Sigmoid colon (tissue), 4 donors: ENCODE measurements around the gene EIF3A.

Source experiments
- EP300 ChIP-seq, 4 donors: sonication (generic); formaldehyde crosslinking; IDR thresholded peaks; one replicate each; pipeline ENCODE4 v1.6.1; 2017; ENCODE audit warnings: antibody characterized with exemption in 4 of 4
- POLR2AphosphoS5 ChIP-seq, 4 donors: sonication (generic); formaldehyde crosslinking; IDR thresholded peaks; one replicate each; pipeline ENCODE4 v1.6.1; 2017; ENCODE audit warnings: antibody characterized with exemption in 4 of 4
- TF ChIP-seq, protein P1 (sequence below), 4 experiments: fragments of 450-650 bp in 3 of 4; fragments of 200-600 bp in 1 of 4; IDR thresholded peaks; one replicate each; pipeline ENCODE4 v1.5.1; 2016 to 2019; ENCODE audit warnings: antibody characterized with exemption in 4 of 4, mild to moderate bottlenecking in 3 of 4, moderate library complexity in 2 of 4

DNA sequence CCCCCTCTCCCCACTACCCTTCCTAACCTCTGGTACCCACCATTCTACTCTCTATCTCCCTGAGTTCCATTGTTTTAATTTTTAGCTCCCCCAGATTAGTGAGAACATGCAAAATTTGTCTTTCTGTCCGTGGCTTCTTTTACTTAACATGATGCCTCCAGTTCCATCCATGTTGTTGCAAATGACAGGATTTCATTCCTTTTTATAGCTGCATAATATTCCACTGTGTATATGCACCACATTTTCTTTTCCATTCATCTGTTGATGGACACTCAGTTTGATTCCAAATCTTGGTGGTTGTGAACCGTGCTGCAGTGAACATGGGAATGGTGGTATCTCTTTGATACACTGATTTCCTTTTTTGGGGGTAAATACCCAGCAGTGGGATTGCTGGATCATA lies 45.3 kb upstream of the EIF3A start:
- TF ChIP-seq, protein P1, sequence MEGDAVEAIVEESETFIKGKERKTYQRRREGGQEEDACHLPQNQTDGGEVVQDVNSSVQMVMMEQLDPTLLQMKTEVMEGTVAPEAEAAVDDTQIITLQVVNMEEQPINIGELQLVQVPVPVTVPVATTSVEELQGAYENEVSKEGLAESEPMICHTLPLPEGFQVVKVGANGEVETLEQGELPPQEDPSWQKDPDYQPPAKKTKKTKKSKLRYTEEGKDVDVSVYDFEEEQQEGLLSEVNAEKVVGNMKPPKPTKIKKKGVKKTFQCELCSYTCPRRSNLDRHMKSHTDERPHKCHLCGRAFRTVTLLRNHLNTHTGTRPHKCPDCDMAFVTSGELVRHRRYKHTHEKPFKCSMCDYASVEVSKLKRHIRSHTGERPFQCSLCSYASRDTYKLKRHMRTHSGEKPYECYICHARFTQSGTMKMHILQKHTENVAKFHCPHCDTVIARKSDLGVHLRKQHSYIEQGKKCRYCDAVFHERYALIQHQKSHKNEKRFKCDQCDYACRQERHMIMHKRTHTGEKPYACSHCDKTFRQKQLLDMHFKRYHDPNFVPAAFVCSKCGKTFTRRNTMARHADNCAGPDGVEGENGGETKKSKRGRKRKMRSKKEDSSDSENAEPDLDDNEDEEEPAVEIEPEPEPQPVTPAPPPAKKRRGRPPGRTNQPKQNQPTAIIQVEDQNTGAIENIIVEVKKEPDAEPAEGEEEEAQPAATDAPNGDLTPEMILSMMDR (IDR thresholded peaks at IDR 0.05): no peak
- TF ChIP-seq POLR2AphosphoS5 (IDR thresholded peaks at IDR 0.05) (no peak), EP300 (IDR thresholded peaks at IDR 0.05) (no peak)
